Coronary artery (tissue), 2 donors: ENCODE measurements around the gene OR52W1.

ENCODE experiments used
- DNase-seq: peaks from one replicate; pipeline ENCODE4 v3.0.0-alpha.2; 2017; ENCODE audit warnings: low spot score
- H3K27ac ChIP-seq, 2 donors: fragments of 200-600 bp; sonication (generic); one replicate each; pipeline ENCODE4 v1.5.1; 2016 to 2019
- H3K4me3 ChIP-seq: fragments of 200-600 bp; sonication (generic); 2 replicates; pipeline ENCODE4 v1.5.1; 2016; ENCODE audit warnings: mild to moderate bottlenecking, moderate library complexity
- TF ChIP-seq, protein P1 (sequence below): fragments of 200-600 bp; sonication (generic); IDR thresholded peaks from one replicate; pipeline ENCODE4 v1.5.1; 2019; ENCODE audit warnings: antibody characterized with exemption

OR52W1 gene

GRCh38 chr11:6203327-6203726 lies 4.3 kb downstream of the OR52W1 start:
- TF ChIP-seq, protein P1, sequence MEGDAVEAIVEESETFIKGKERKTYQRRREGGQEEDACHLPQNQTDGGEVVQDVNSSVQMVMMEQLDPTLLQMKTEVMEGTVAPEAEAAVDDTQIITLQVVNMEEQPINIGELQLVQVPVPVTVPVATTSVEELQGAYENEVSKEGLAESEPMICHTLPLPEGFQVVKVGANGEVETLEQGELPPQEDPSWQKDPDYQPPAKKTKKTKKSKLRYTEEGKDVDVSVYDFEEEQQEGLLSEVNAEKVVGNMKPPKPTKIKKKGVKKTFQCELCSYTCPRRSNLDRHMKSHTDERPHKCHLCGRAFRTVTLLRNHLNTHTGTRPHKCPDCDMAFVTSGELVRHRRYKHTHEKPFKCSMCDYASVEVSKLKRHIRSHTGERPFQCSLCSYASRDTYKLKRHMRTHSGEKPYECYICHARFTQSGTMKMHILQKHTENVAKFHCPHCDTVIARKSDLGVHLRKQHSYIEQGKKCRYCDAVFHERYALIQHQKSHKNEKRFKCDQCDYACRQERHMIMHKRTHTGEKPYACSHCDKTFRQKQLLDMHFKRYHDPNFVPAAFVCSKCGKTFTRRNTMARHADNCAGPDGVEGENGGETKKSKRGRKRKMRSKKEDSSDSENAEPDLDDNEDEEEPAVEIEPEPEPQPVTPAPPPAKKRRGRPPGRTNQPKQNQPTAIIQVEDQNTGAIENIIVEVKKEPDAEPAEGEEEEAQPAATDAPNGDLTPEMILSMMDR, result no peak
- Histone ChIP-seq H3K27ac (no peak overlapping the region), H3K4me3 (no peak overlapping the region)
- no peak for DNase-seq

- TF ChIP-seq, protein P1, result no peak
- no peak for DNase-seq
- Histone ChIP-seq H3K4me3 (no peak overlapping the region), H3K27ac (no peak overlapping the region)
Measured at GRCh38 chr11:6204706-6205105, 5.7 kb downstream of the OR52W1 start.

GRCh38 chr11:6205366-6205765 lies 6.3 kb downstream of the OR52W1 start, which contains the start of gene C11orf42:
TSS of gene C11orf42 (plus strand) at chr11:6205557. CDS start at chr11:6205616, 59 bp downstream.
- DNase-seq, result no peak
- H3K4me3 ChIP-seq, result no peak within 1 kb of the TSS
- no peak within 1 kb of the TSS for H3K27ac ChIP-seq
- TF ChIP-seq, protein P1, result no peak

DNA sequence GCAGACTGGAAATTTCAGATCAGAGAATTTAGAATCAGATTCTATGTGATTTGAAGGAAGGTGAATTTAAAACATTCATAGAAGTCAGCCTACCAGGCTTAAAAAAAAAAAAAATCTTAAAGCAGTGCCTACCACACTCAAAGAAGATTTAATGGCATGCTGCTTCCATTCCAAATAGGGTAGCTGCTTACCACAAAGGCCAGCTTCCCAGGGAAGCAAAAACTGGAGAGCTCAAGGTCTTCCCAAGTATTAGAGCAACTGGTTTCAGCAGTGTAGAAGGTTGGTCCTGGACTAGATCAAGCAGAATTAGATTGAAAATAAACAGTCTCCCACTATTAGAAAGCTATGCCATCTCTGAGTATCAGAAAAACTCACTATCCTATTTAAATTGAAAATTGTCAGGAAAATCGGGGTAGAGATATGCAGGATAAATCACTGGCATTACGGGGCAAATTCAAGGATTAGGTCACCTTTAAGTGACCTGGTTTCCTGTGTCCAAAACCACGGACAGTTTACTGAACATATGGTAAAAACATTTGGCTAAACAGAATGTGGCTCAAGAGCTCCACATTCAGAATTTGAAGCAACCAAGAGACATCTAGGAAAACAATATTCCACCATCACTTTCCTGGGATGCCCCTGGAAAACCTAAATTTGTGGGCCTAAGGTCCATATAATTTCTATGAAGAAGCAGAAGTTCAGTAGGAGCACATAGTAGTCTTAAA lies 7.6 kb downstream of the OR52W1 start:
- TF ChIP-seq, protein P1, result no peak
- no peak overlapping the region for H3K4me3 ChIP-seq
- H3K27ac ChIP-seq, result no peak overlapping the region
- DNase-seq, result no peak

DNA sequence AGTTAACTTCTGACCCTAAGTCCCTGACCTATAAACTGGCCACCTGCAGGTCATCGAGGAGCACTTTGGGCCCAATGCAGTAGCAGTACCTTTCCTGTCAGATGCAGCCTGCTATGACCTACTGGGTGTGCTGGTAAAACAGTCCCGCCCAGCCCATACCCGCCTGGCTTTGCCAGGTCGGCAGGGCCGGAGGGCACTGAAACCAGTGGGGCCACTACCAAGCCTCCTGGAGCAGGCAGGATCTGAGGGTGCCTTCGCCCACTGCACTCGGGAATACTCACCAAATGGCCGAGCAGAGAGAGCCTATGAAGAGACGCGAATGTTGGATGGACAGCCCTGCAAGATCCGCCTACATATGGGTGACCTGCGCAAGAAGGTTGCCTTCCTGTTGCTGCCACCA lies 10.8 kb downstream of the OR52W1 start:
- TF ChIP-seq, protein P1, result no peak
- Histone ChIP-seq H3K4me3 (no peak overlapping the region), H3K27ac (no peak overlapping the region)
- DNase-seq, result no peak

DNA sequence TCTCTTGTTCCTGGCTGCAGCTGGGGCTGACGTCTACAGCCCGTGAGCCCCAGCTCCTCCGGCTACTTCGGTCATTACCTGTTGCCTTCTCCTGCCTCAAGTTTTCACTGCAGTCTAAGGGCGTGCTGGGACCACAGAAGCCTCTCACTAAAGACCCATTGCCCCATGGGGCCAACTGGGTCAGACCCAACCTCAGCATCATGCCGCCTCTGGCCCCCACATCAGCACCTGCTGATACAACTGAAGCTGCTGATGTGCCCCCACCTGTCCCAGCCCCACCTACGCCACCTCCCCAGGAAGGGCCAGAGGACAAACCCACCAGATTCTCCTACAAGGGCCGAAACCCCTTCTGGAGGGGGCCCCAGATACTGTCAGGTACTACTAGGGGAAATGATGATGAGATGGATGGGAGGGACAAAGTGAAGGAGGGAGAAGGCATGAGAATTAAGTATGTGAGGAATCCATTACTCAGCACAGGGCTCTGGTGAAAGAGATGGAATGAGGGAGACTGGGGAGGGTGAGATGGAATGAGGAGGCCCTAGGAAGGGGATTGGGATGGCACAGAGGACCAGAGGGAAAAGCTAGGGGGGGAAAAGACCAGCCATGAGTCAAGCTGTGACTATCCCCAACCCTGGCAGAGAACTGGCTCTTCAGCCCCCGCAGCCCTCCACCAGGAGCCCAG lies 11.4 kb downstream of the OR52W1 start:
- TF ChIP-seq, protein P1, result no peak
- DNase-seq, result no peak
- no peak overlapping the region for H3K27ac ChIP-seq
- no peak overlapping the region for H3K4me3 ChIP-seq

DNA sequence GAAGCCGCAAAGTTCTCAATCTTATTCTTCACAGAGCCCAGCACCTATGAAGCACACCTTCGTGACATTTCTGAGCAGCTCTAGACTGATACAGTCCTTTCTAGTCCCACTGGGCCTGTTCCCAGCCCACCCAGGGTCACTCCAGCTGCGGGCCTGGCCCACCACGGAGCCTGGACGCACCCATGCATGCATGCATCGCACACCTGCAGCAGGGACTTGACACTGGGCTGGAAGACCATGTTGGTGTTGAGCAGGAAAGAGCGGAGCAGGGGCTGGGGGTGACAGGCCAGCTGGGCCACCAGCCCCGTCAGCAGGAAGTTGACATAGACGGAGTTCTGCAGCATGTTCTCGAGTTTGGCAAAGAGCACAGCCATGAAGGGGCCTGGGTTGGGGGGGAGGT lies 15.5 kb downstream of the OR52W1 start:
- Histone ChIP-seq H3K27ac (no peak overlapping the region), H3K4me3 (no peak overlapping the region)
- no peak for DNase-seq
- TF ChIP-seq, protein P1, result no peak
